Activated CD4-positive, alpha-beta memory T cell treated with anti-CD3 and anti-CD28 coated beads, Interleukin-2, amount 10 ng/mL, durations not matched to agents 7 days and 5 days (primary cell): ENCODE measurements around the gene PSMC5. TPM values are rescaled to one million over a fixed set of nuclear protein-coding genes. Genes with fewer than 3 reads are reported as not detected.

Experiments
- CTCF ChIA-PET: fragments of 350-600 bp; sonication (Branson Sonifier 250); formaldehyde crosslinking; loops from one replicate; lab custom pipeline; 2021; ENCODE audit warnings: antibody characterized with exemption, inconsistent platforms; lab: Charles Lee
- POLR2A ChIA-PET: fragments of 350-600 bp; sonication (Branson Sonifier 250); formaldehyde crosslinking; loops from one replicate; lab custom pipeline; 2021; ENCODE audit warnings: antibody characterized with exemption; lab: Charles Lee
- DNase-seq: peaks from one replicate; pipeline ENCODE4 v3.0.0-alpha.2; 2020
- H3K27ac Mint-ChIP-seq: one replicate; pipeline ENCODE4 v1.8.0; 2021; ENCODE audit warnings: mild to moderate bottlenecking, mixed read lengths
- H3K27me3 Mint-ChIP-seq: one replicate; pipeline ENCODE4 v1.8.0; 2021; ENCODE audit warnings: mixed read lengths
- H3K36me3 Mint-ChIP-seq: one replicate; pipeline ENCODE4 v1.8.0; 2021; ENCODE audit warnings: low read depth, mixed read lengths
- H3K4me1 Mint-ChIP-seq: one replicate; pipeline ENCODE4 v1.8.0; 2021; ENCODE audit warnings: mixed read lengths
- H3K4me3 Mint-ChIP-seq: one replicate; pipeline ENCODE4 v1.8.0; 2021; ENCODE audit warnings: mild to moderate bottlenecking, mixed read lengths
- H3K9me3 Mint-ChIP-seq: one replicate; pipeline ENCODE4 v1.8.0; 2021; ENCODE audit warnings: mixed read lengths
- total RNA-seq, 2 experiments: library from RNA; stranded (reverse); gene quantifications; one replicate each; pipeline ENCODE4 v1.2.3, GENCODE V29; 2021

Gene PSMC5
- total RNA-seq, 2 experiments from 2014 or later, result 152 to 162 TPM

GRCh38 chr17:63804328-63804727 lies 22.9 kb upstream of the PSMC5 start:
- CTCF ChIA-PET, result interaction anchor here (0.7 to 1.5 kb wide), 5 partner anchors 14 to 106 kb away, joined by 3 to 5 read pairs (median 4); partner anchors contain the start of genes CCDC47 and DDX42
- DNase-seq, result no peak
- H3K27me3 Mint-ChIP-seq, result no peaks in the 10 kb centered on the region
- POLR2A ChIA-PET, result interaction anchor here (1.4 kb wide), 2 partner anchors 22 to 31 kb away, joined by 4 to 7 read pairs; partner anchors contain the start of genes CCDC47 and DDX42
- no peaks in the 10 kb centered on the region for H3K9me3 Mint-ChIP-seq
- H3K27ac Mint-ChIP-seq, result no peak overlapping the region
- no peak overlapping the region for H3K4me3 Mint-ChIP-seq
- H3K4me1 Mint-ChIP-seq, result no peaks in the 10 kb centered on the region
- H3K36me3 Mint-ChIP-seq, result peaks cover 67% of the 10 kb centered on the region

- Mint-ChIP-seq H3K9me3 (no peaks in the 10 kb centered on the region), H3K27ac (no peak overlapping the region), H3K36me3 (peaks cover 66% of the 10 kb centered on the region), H3K27me3 (no peaks in the 10 kb centered on the region), H3K4me3 (no peak overlapping the region), H3K4me1 (no peaks in the 10 kb centered on the region)
- POLR2A ChIA-PET, result interaction anchor here (0.7 kb wide), 1 partner anchor 112 kb away, joined by 3 read pairs; no protein-coding TSS in a partner anchor
- DNase-seq, result no peak
- CTCF ChIA-PET, result interaction anchor here (1.5 kb wide), 2 partner anchors 32 to 108 kb away, joined by 4 to 5 read pairs; partner anchors contain the start of genes CCDC47 and DDX42
These were observed 21.6 kb upstream of the PSMC5 start for GRCh38 chr17:63805591-63805990.

GRCh38 chr17:63809970-63810369 lies 17.3 kb upstream of the PSMC5 start:
- peak overlapping the region; percentile 14 for H3K27ac Mint-ChIP-seq
- no peaks in the 10 kb centered on the region for H3K27me3 Mint-ChIP-seq
- no peaks in the 10 kb centered on the region for H3K4me1 Mint-ChIP-seq
- peaks cover 84% of the 10 kb centered on the region for H3K36me3 Mint-ChIP-seq
- H3K4me3 Mint-ChIP-seq, result no peak overlapping the region
- ChIA-PET POLR2A (interaction anchor here (0.9 to 1.4 kb wide), 2 partner anchors 9 to 23 kb away, joined by 3 read pairs; no protein-coding TSS in a partner anchor), CTCF (no interaction called here)
- DNase-seq, result no peak
- H3K9me3 Mint-ChIP-seq, result no peaks in the 10 kb centered on the region

- ChIA-PET CTCF (interaction anchor here (1.3 kb wide), 1 partner anchor 10 kb away, joined by 3 read pairs; no protein-coding TSS in a partner anchor), POLR2A (interaction anchor here (1.0 kb wide), 1 partner anchor 11 kb away, joined by 3 read pairs; the partner anchor contains the start of gene PSMC5)
- Mint-ChIP-seq H3K36me3 (peaks cover 90% of the 10 kb centered on the region), H3K9me3 (no peaks in the 10 kb centered on the region), H3K27ac (no peak overlapping the region), H3K27me3 (no peaks in the 10 kb centered on the region), H3K4me3 (no peak overlapping the region), H3K4me1 (peaks cover 7% of the 10 kb centered on the region)
- no peak for DNase-seq
These were observed 11.1 kb upstream of the PSMC5 start for GRCh38 chr17:63816123-63816522.

DNA sequence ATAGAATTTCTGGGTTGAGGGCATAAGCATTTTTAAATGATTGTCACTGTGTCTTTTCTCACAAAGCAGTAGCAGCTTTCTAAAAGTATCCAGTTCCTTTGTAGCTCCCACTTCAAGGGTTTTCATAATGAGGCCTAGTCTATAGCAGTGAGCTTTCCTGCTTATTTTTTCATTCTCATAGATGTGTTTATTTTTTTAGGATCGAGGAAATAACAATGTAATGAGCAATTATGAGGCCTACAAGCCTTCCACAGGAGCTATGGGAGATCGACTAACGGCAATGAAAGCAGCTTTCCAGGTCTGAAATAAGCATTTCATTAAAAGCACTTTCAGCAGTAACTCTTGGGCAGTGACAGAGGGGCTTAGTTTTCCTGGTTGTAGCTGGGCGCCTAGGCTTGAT lies 10.6 kb upstream of the PSMC5 start:
- ChIA-PET POLR2A (interaction anchor here (1.0 kb wide), 1 partner anchor 10 kb away, joined by 3 read pairs; the partner anchor contains the start of gene PSMC5), CTCF (interaction anchor here (1.3 kb wide), 1 partner anchor 10 kb away, joined by 3 read pairs; no protein-coding TSS in a partner anchor)
- Mint-ChIP-seq H3K36me3 (peaks cover 90% of the 10 kb centered on the region), H3K9me3 (no peaks in the 10 kb centered on the region), H3K4me1 (peaks cover 9% of the 10 kb centered on the region), H3K27ac (no peak overlapping the region), H3K4me3 (no peak overlapping the region), H3K27me3 (no peaks in the 10 kb centered on the region)
- no peak for DNase-seq

- Mint-ChIP-seq H3K27me3 (no peaks in the 10 kb centered on the region), H3K9me3 (no peaks in the 10 kb centered on the region), H3K36me3 (peaks cover 91% of the 10 kb centered on the region), H3K4me1 (peaks cover 17% of the 10 kb centered on the region), H3K4me3 (no peak overlapping the region), H3K27ac (peak overlapping the region; percentile 59)
- CTCF ChIA-PET, result interaction anchor here (0.9 to 2.1 kb wide), 2 partner anchors 13 to 120 kb away, joined by 4 to 5 read pairs; no protein-coding TSS in a partner anchor
- POLR2A ChIA-PET, result interaction anchor here (1.4 to 1.8 kb wide), 5 partner anchors 9 to 45 kb away, joined by 3 to 6 read pairs (median 5); partner anchors contain the start of genes CCDC47 and PSMC5
- DNase-seq, result no peak
These were observed 9.4 kb upstream of the PSMC5 start for GRCh38 chr17:63817736-63818385.

- DNase-seq, result no peak
- H3K9me3 Mint-ChIP-seq, result no peaks in the 10 kb centered on the region
- H3K27me3 Mint-ChIP-seq, result no peaks in the 10 kb centered on the region
- H3K36me3 Mint-ChIP-seq, result peaks cover 92% of the 10 kb centered on the region
- CTCF ChIA-PET, result interaction anchor here (0.6 to 2.1 kb wide), 3 partner anchors 15 to 233 kb away, joined by 3 to 5 read pairs (median 4); no protein-coding TSS in a partner anchor
- no peak overlapping the region for H3K4me3 Mint-ChIP-seq
- POLR2A ChIA-PET, result interaction anchor here (0.8 to 1.5 kb wide), 5 partner anchors 10 to 45 kb away, joined by 3 to 4 read pairs (median 3); partner anchors contain the start of gene DDX42
- peak overlapping the region; percentile 70 for H3K27ac Mint-ChIP-seq
- peaks cover 27% of the 10 kb centered on the region for H3K4me1 Mint-ChIP-seq
These were observed 8.1 kb upstream of the PSMC5 start for GRCh38 chr17:63819131-63819530.

DNA sequence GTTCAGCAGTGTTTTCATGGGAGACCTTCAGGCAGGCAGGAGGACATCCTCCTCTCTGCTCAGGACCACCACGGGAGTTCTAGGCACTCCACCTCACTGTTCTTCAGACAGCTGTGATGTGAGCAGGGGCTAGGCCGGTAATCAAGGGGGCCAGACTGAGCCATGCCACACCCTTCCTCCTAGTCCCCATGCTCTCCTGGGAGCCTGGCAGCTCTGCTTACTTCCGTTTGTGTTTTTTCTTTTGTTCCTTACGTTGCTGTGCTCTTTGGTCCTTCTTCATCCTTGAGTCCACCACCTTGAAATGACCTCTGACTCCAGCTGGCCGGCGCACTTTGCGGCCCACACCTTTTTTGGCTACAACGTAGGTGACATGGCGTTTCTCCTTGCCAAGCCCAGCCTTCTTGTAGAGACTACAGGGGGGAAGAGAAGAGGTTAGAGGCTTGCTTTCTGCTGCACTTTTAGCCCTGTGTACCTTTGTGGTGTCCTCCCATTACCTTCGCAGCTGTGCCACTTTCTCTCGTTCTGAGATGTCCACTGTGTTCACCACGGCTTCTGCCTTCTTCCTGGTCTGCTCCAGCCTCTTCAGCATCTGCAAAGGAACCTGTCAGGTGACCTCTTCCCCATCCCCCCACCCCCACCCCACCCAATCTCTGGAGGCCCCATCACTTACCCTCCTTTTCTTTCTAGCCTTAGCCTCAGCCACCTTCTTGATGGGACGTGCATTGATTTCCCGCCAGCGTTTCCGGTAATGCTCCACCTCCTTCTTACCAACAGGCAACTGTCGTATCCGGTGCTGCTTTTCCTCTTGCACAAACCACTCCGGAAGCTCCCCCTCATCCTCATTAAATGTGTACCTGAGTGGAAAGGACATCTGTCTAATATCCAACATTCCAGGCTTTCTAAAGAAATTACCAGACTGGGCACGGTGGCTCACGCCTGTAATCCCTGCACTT lies 7.4 kb upstream of the PSMC5 start:
- no peak for DNase-seq
- Mint-ChIP-seq H3K36me3 (peaks cover 93% of the 10 kb centered on the region), H3K4me3 (peak overlapping the region; percentile 56), H3K9me3 (no peaks in the 10 kb centered on the region), H3K27ac (peak overlapping the region; percentile 76), H3K4me1 (peaks cover 34% of the 10 kb centered on the region), H3K27me3 (no peaks in the 10 kb centered on the region)
- POLR2A ChIA-PET, result interaction anchor here (1.1 to 1.5 kb wide), 5 partner anchors 10 to 46 kb away, joined by 3 to 4 read pairs (median 3); partner anchors contain the start of gene DDX42
- CTCF ChIA-PET, result no interaction called here

- no peaks in the 10 kb centered on the region for H3K27me3 Mint-ChIP-seq
- no peak for DNase-seq
- peak overlapping the region; percentile 11 for H3K4me3 Mint-ChIP-seq
- no peaks in the 10 kb centered on the region for H3K9me3 Mint-ChIP-seq
- peaks cover 93% of the 10 kb centered on the region for H3K36me3 Mint-ChIP-seq
- H3K4me1 Mint-ChIP-seq, result peaks cover 45% of the 10 kb centered on the region
- peak overlapping the region; percentile 76 for H3K27ac Mint-ChIP-seq
- POLR2A ChIA-PET, result interaction anchor here (0.9 to 1.2 kb wide), 4 partner anchors 8 to 28 kb away, joined by 3 to 4 read pairs (median 4); no protein-coding TSS in a partner anchor
- CTCF ChIA-PET, result interaction anchor here (0.8 kb wide), 1 partner anchor 17 kb away, joined by 3 read pairs; no protein-coding TSS in a partner anchor
These were observed 6.2 kb upstream of the PSMC5 start for GRCh38 chr17:63820963-63821561.

GRCh38 chr17:63821804-63822203 lies 5.4 kb upstream of the PSMC5 start:
- H3K4me1 Mint-ChIP-seq, result peaks cover 51% of the 10 kb centered on the region

DNA sequence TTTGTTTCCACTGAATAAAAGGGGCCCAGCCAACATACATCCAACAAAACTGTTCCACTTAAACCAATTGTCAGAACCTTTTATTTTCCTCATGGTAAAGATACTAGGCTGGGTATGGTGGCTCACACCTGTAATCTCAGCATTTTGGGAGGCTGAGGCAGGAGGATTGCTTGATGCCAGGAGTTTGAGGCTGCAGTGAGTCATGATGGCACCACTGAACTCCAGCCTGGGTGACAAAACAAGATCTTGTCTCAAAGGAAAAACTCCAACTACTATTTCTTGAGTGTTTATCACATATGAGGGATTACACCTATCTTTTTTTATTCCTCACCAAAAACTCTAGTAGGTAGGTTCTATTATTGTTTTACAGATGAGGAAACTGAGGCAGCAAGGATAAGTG lies 4.7 kb upstream of the PSMC5 start:
- no peak overlapping the region for H3K27ac Mint-ChIP-seq

More at GRCh38 chr17:63821804-63822203, 5.4 kb upstream of the PSMC5 start:
- POLR2A ChIA-PET, result interaction anchor here (1.2 kb wide), 3 partner anchors 7 to 20 kb away, joined by 3 to 4 read pairs (median 3); no protein-coding TSS in a partner anchor
- H3K27me3 Mint-ChIP-seq, result no peaks in the 10 kb centered on the region
- H3K9me3 Mint-ChIP-seq, result no peaks in the 10 kb centered on the region
- no peak for DNase-seq
- peak overlapping the region; percentile 11 for H3K4me3 Mint-ChIP-seq
- H3K27ac Mint-ChIP-seq, result peak overlapping the region; percentile 36
- peaks cover 90% of the 10 kb centered on the region for H3K36me3 Mint-ChIP-seq
- CTCF ChIA-PET, result no interaction called here

More for the DNA sequence above, 4.7 kb upstream of the PSMC5 start:
- H3K27me3 Mint-ChIP-seq, result no peaks in the 10 kb centered on the region
- ChIA-PET POLR2A (interaction anchor here (1.2 kb wide), 1 partner anchor 19 kb away, joined by 3 read pairs; no protein-coding TSS in a partner anchor), CTCF (interaction anchor here (0.5 kb wide), 1 partner anchor 960 kb away, joined by 5 read pairs; no protein-coding TSS in a partner anchor)
- H3K4me3 Mint-ChIP-seq, result no peak overlapping the region
- peaks cover 91% of the 10 kb centered on the region for H3K36me3 Mint-ChIP-seq
- H3K4me1 Mint-ChIP-seq, result peaks cover 52% of the 10 kb centered on the region
- H3K9me3 Mint-ChIP-seq, result no peaks in the 10 kb centered on the region
- no peak for DNase-seq
